Measurements from ENCODE around the gene SP8.

DNA sequence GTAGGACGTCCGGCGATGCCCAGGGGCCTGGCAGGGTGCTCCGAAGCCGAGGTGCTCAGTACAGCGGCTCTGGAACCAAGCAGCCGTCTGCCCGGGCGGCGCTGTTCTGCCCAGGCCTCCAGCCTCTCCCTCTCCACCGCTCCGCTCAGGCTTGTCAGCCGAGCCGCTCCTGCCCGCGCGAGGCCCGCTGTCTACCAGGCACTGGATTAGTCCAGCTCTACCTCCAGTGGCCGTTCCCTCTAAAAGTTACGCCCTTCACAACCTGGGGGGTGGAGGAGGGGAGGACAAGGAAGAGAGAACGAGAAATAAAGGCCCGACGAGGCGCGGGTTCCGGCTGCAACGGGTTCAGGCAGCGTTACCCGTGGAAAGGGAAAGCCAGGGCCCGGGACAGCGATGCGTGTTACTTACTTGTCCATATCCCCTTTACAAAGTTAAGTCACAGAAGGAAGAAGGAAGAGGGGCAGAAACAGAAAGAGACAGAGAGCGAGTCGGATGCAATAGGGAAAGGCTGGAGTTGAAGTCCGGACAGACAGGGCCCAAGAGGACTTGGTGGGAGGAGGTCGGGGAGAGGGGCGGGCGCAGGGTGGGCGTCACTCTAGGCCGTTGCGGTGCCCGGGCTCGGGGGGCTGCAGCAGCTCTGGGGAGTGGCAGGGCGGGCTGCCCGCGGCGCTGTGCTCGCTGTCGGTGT is 2.8 kb downstream of the SP8 start:
- TF ChIP-seq POLR2A (IDR thresholded peaks at IDR 0.05) (no peak), EP300 (IDR thresholded peaks at IDR 0.05) (peak in 1 of 2 donors; percentile 45)
- TF ChIP-seq, protein P1, sequence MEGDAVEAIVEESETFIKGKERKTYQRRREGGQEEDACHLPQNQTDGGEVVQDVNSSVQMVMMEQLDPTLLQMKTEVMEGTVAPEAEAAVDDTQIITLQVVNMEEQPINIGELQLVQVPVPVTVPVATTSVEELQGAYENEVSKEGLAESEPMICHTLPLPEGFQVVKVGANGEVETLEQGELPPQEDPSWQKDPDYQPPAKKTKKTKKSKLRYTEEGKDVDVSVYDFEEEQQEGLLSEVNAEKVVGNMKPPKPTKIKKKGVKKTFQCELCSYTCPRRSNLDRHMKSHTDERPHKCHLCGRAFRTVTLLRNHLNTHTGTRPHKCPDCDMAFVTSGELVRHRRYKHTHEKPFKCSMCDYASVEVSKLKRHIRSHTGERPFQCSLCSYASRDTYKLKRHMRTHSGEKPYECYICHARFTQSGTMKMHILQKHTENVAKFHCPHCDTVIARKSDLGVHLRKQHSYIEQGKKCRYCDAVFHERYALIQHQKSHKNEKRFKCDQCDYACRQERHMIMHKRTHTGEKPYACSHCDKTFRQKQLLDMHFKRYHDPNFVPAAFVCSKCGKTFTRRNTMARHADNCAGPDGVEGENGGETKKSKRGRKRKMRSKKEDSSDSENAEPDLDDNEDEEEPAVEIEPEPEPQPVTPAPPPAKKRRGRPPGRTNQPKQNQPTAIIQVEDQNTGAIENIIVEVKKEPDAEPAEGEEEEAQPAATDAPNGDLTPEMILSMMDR (IDR thresholded peaks at IDR 0.05) = no peak
